PFSK-1 (cell line): Measurements from ENCODE around the gene TMEM270.

Experiments used
- FOXP2 ChIP-seq: optimal IDR thresholded peaks from 2 replicates; pipeline ENCODE3; 2011; ENCODE audit warnings: borderline replicate concordance, control low read depth, inconsistent platforms; ENCODE audit not compliant: insufficient read depth; ENCODE audit errors: extremely low read length, extremely low read depth
- POLR2AphosphoS5 ChIP-seq: IDR thresholded peaks from 2 replicates; pipeline ENCODE4 v1.6.1; 2012; ENCODE audit warnings: low read depth, mild to moderate bottlenecking, control low read depth, low read length, moderate library complexity
- REST ChIP-seq, 2 experiments: IDR thresholded peaks; 2 replicates each; pipeline versions ENCODE4 v1.6.1 to v1.8.0; 2011 to 2012; ENCODE audit warnings: low read depth in 2 of 2, low read length in 2 of 2, control low read depth in 1 of 2, inconsistent platforms in 1 of 2, mild to moderate bottlenecking in 1 of 2, moderate library complexity in 1 of 2; ENCODE audit not compliant: insufficient read depth in 1 of 2
- SIN3A ChIP-seq: IDR thresholded peaks from 2 replicates; pipeline ENCODE4 v1.6.1; 2012; ENCODE audit warnings: mild to moderate bottlenecking, low read length, moderate library complexity, borderline replicate concordance; ENCODE audit not compliant: insufficient read depth
- TAF1 ChIP-seq: IDR thresholded peaks from 2 replicates; pipeline ENCODE4 v1.6.1; 2012; ENCODE audit warnings: low read length, control low read depth, borderline replicate concordance; ENCODE audit not compliant: insufficient read depth

TMEM270 gene

GRCh38 chr7:73861305-73861704 is 346 bp downstream of the TMEM270 start:
- TF ChIP-seq SIN3A: no peak
- TF ChIP-seq POLR2AphosphoS5: no peak
- TF ChIP-seq FOXP2: no peak
- TF ChIP-seq TAF1: no peak
- TF ChIP-seq REST (IDR thresholded peaks at IDR 0.05; ENCODE audit: insufficient read depth in 1 of 2, low read depth in 2 of 2, low read length in 2 of 2): no peak

- TF ChIP-seq REST (IDR thresholded peaks at IDR 0.05; ENCODE audit: insufficient read depth in 1 of 2, low read depth in 2 of 2, low read length in 2 of 2): no peak
- no peak for TF ChIP-seq TAF1
- no peak for TF ChIP-seq SIN3A
- no peak for TF ChIP-seq POLR2AphosphoS5
- no peak for TF ChIP-seq FOXP2
Observed at GRCh38 chr7:73864981-73865711, 4.2 kb downstream of the TMEM270 start.

GRCh38 chr7:73865738-73866445 is 4.9 kb downstream of the TMEM270 start:
- TF ChIP-seq POLR2AphosphoS5 (no peak), TAF1 (no peak)

- TF ChIP-seq FOXP2: no peak
- no peak for TF ChIP-seq SIN3A
- TF ChIP-seq REST (IDR thresholded peaks at IDR 0.05; ENCODE audit: insufficient read depth in 1 of 2, low read depth in 2 of 2, low read length in 2 of 2): no peak
- no peak for TF ChIP-seq TAF1
- TF ChIP-seq POLR2AphosphoS5: no peak
Observed at GRCh38 chr7:73866446-73866767, 5.4 kb downstream of the TMEM270 start.

GRCh38 chr7:73869011-73869798 is 8.2 kb downstream of the TMEM270 start:
- TF ChIP-seq TAF1: no peak
- TF ChIP-seq FOXP2: no peak
- no peak for TF ChIP-seq SIN3A
- no peak for TF ChIP-seq REST (IDR thresholded peaks at IDR 0.05; ENCODE audit: insufficient read depth in 1 of 2, low read depth in 2 of 2, low read length in 2 of 2)
- TF ChIP-seq POLR2AphosphoS5: no peak
